Measurements from ENCODE around the gene DHX29. TPM values are rescaled to one million over a fixed set of nuclear protein-coding genes. Genes with fewer than 3 reads are reported as not detected.

Gene DHX29
- total RNA-seq, 1 experiment from 2014 or later, result 24.3 TPM

DNA sequence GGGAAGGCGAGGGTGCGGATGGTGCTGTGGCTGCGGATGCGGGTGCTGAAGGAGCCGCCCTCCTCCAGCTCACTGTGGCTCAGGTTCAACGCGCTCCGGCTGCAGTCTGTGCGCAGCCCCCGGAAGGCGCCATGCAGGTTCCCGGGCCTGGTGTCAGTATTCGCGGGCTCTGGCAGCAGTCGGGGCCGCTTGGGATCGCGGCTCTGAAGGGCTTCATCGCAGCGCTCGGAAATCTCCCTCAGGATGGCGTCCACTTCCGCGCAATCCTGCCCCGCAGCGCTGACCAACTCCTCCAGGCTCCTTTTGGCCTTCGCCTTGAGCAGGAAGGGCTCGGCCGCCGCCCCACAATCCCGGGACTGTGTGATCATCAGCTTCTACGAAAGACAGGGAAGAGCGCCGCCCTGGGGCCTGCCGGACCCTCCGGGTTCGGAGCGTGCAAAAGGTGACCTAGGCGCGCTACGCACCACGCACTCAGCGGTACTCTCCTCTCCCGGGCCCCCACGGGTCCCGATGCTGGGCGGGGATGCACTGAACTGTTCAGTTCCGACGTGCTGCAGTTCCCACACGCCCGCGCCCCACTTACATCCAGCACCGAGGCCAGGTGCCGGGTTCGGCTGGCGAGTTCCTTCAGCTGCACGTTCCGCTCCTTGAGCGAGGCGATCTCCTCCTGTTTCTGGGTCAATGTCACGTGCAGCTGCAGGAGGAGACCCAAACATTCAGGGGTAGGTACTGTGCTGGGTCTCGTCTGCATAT, 86.9 kb downstream of the DHX29 start:
- Histone ChIP-seq H3K9me2 (ENCODE audit: insufficient read depth) (0 out of 2 replicates have a peak, but pooled peaks cover 4% of the 10 kb centered on the region), H4K20me1 (ENCODE audit: insufficient read depth) (no peaks in the 10 kb centered on the region), H3K27me3 (ENCODE audit: insufficient read depth, low read length) (no peaks in the 10 kb centered on the region), H3K79me2 (ENCODE audit: insufficient read depth, low read length) (peaks cover 3% of the 10 kb centered on the region; the same call in 1 of the 2 replicates), H3K4me3 (replicated peaks in 1 of 2; ENCODE audit: low read depth in 1 of 2, low read length in 2 of 2) (no peak overlapping the region), H3K9me3 (ENCODE audit: control insufficient read depth in 1 of 2, insufficient read depth in 1 of 2, low read depth in 1 of 2, low read length in 2 of 2) (no peaks in the 10 kb centered on the region), H3K4me1 (ENCODE audit: control insufficient read depth in 1 of 2, insufficient read depth in 2 of 2, low read length in 2 of 2) (peaks cover 15 to 23% of the 10 kb centered on the region in 2 experiments), H3K27ac (ENCODE audit: low read depth, low read length) (no peak overlapping the region), H3K9ac (ENCODE audit: low read length) (no peak overlapping the region), H3K36me3 (ENCODE audit: control insufficient read depth in 1 of 2, insufficient read depth in 2 of 2, low read length in 2 of 2) (peaks cover 5 to 6% of the 10 kb centered on the region in 2 experiments; a peak in 1 of 4 replicates), H2AFZ (ENCODE audit: low read depth, low read length, poor library complexity, severe bottlenecking) (no peak overlapping the region), H3K4me2 (ENCODE audit: low read length) (no peak overlapping the region)
- no TSS peak for BruUV-seq (replicated peaks)
- ChIA-PET CTCF (no interaction called here), RAD21 (ENCODE audit: low non-redundant PET in 1 of 2, low total read pairs in 2 of 2, uncharacterized antibody in 2 of 2, unreplicated experiment in 2 of 2) (no interaction called here), POLR2A (no interaction called here)
- intact Hi-C loops (cut with micrococcal nuclease), result no loop called here
- no peak for DNase-seq (ENCODE audit: low read depth, low spot score)
- TF ChIP-seq ZFX (IDR thresholded peaks at IDR 0.05), result no peak
- TF ChIP-seq ELF1 (IDR thresholded peaks at IDR 0.05; ENCODE audit: borderline replicate concordance, low read depth), result no peak
- TF ChIP-seq EGR1 (IDR thresholded peaks at IDR 0.05; ENCODE audit: low read depth), result no peak
- TF ChIP-seq, protein P1, sequence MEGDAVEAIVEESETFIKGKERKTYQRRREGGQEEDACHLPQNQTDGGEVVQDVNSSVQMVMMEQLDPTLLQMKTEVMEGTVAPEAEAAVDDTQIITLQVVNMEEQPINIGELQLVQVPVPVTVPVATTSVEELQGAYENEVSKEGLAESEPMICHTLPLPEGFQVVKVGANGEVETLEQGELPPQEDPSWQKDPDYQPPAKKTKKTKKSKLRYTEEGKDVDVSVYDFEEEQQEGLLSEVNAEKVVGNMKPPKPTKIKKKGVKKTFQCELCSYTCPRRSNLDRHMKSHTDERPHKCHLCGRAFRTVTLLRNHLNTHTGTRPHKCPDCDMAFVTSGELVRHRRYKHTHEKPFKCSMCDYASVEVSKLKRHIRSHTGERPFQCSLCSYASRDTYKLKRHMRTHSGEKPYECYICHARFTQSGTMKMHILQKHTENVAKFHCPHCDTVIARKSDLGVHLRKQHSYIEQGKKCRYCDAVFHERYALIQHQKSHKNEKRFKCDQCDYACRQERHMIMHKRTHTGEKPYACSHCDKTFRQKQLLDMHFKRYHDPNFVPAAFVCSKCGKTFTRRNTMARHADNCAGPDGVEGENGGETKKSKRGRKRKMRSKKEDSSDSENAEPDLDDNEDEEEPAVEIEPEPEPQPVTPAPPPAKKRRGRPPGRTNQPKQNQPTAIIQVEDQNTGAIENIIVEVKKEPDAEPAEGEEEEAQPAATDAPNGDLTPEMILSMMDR (IDR thresholded peaks at IDR 0.05 in 2 of 3, conservative IDR thresholded peaks at IDR 0.05 in 1 of 3; ENCODE audit: borderline replicate concordance in 1 of 3, insufficient read depth in 1 of 3, low read depth in 2 of 3, low read length in 2 of 3), result no peak
- TF ChIP-seq, protein P2, sequence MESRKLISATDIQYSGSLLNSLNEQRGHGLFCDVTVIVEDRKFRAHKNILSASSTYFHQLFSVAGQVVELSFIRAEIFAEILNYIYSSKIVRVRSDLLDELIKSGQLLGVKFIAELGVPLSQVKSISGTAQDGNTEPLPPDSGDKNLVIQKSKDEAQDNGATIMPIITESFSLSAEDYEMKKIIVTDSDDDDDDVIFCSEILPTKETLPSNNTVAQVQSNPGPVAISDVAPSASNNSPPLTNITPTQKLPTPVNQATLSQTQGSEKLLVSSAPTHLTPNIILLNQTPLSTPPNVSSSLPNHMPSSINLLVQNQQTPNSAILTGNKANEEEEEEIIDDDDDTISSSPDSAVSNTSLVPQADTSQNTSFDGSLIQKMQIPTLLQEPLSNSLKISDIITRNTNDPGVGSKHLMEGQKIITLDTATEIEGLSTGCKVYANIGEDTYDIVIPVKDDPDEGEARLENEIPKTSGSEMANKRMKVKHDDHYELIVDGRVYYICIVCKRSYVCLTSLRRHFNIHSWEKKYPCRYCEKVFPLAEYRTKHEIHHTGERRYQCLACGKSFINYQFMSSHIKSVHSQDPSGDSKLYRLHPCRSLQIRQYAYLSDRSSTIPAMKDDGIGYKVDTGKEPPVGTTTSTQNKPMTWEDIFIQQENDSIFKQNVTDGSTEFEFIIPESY (IDR thresholded peaks at IDR 0.05; ENCODE audit: extremely low read depth, insufficient replicate concordance, low read length), result no peak
- no peak for TF ChIP-seq FOSL1 (IDR thresholded peaks at IDR 0.05; ENCODE audit: low read depth)
- TF ChIP-seq ATF3 (IDR thresholded peaks at IDR 0.05), result no peak
- TF ChIP-seq JUND (IDR thresholded peaks at IDR 0.05), result no peak
- no peak for TF ChIP-seq ZNF274 (IDR thresholded peaks at IDR 0.05; ENCODE audit: low read depth, low read length)
- TF ChIP-seq EZH2 (IDR thresholded peaks at IDR 0.05), result no peak
- TF ChIP-seq CEBPB (IDR thresholded peaks at IDR 0.05; ENCODE audit: low read depth), result no peak
- no peak for TF ChIP-seq POLR2AphosphoS5 (IDR thresholded peaks at IDR 0.05; ENCODE audit: low read depth, low read length)
- no peak for ATAC-seq

Measured in HCT116 (cell line).